Gastrocnemius medialis (tissue), 4 donors: Measurements from ENCODE around the gene DMD.

Experiments
- POLR2A ChIP-seq, 2 donors: fragments of 450-650 bp; IDR thresholded peaks; one replicate each; pipeline ENCODE4 v1.6.1; 2017; ENCODE audit warnings: antibody characterized with exemption in 2 of 2, mild to moderate bottlenecking in 2 of 2, moderate library complexity in 2 of 2
- TF ChIP-seq, protein P1 (sequence below), 5 experiments: fragments of 450-650 bp in 3 of 5; fragments of 200-600 bp in 2 of 5; sonication (generic) in 2 of 5; IDR thresholded peaks in 4 of 5; conservative IDR thresholded peaks in 1 of 5; 1 replicate in 4 of 5; 2 replicates in 1 of 5; pipeline ENCODE4 v1.5.1; 2016 to 2019; ENCODE audit warnings: antibody characterized with exemption in 5 of 5, mild to moderate bottlenecking in 3 of 5, moderate library complexity in 3 of 5

DNA sequence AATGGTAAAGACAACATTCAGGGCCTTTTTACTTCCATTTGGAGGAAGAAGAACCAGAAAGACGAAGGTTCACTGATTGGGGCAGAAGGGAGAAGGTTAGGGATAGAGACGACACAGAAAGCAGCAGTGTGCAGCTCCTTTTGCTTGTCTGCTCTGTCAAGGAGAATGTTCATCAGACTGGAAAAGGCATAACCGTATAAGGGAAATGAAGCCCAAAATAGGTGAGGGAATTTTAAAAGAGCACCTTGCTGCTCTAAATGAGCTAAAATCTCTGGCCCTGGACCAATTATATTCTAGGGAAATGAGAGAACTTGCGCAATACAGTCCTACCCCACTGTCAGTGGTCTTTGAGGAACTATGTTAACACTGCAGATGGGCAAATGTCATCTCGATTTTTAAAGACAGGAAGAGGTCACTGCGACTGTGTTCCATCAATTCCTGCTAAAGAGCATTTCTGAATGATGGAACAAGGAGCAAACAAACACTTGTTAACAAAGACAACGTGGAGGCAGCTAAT, 1229.7 kb downstream of the DMD start:
- TF ChIP-seq, protein P1, sequence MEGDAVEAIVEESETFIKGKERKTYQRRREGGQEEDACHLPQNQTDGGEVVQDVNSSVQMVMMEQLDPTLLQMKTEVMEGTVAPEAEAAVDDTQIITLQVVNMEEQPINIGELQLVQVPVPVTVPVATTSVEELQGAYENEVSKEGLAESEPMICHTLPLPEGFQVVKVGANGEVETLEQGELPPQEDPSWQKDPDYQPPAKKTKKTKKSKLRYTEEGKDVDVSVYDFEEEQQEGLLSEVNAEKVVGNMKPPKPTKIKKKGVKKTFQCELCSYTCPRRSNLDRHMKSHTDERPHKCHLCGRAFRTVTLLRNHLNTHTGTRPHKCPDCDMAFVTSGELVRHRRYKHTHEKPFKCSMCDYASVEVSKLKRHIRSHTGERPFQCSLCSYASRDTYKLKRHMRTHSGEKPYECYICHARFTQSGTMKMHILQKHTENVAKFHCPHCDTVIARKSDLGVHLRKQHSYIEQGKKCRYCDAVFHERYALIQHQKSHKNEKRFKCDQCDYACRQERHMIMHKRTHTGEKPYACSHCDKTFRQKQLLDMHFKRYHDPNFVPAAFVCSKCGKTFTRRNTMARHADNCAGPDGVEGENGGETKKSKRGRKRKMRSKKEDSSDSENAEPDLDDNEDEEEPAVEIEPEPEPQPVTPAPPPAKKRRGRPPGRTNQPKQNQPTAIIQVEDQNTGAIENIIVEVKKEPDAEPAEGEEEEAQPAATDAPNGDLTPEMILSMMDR (IDR thresholded peaks at IDR 0.05 in 4 of 5, conservative IDR thresholded peaks at IDR 0.05 in 1 of 5) = no peak
- TF ChIP-seq POLR2A (IDR thresholded peaks at IDR 0.05) = no peak
